Measurements from ENCODE around the gene BIN1. TPM values are rescaled to one million over a fixed set of nuclear protein-coding genes. Genes with fewer than 3 reads are reported as not detected.

Gene BIN1
- total RNA-seq, 1 donor from 2014 or later: 33.4 TPM

DNA sequence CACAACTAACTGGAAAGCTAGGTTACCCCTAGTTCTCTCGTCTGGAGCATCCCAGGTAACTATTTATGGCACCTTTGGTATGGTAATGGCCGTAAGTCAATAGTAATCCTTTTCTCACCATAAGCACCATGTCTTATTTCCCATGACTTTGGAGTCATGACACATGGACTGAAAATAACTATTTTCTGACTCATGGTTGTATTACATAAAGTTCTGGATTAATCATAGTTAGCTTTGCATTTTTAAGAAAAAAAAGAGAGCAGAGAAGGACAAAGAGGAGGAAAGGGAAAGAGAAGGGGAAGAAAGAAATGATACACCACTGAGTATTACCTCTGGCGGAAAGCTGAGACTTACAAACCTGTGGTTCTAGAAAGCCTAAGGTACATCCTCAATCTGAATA, 99.3 kb downstream of the BIN1 start:
- H3K9me3 ChIP-seq: no peaks in the 10 kb centered on the region
- no peak overlapping the region for H3K4me3 ChIP-seq
- TF ChIP-seq, protein P1, sequence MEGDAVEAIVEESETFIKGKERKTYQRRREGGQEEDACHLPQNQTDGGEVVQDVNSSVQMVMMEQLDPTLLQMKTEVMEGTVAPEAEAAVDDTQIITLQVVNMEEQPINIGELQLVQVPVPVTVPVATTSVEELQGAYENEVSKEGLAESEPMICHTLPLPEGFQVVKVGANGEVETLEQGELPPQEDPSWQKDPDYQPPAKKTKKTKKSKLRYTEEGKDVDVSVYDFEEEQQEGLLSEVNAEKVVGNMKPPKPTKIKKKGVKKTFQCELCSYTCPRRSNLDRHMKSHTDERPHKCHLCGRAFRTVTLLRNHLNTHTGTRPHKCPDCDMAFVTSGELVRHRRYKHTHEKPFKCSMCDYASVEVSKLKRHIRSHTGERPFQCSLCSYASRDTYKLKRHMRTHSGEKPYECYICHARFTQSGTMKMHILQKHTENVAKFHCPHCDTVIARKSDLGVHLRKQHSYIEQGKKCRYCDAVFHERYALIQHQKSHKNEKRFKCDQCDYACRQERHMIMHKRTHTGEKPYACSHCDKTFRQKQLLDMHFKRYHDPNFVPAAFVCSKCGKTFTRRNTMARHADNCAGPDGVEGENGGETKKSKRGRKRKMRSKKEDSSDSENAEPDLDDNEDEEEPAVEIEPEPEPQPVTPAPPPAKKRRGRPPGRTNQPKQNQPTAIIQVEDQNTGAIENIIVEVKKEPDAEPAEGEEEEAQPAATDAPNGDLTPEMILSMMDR (IDR thresholded peaks at IDR 0.05): no peak
- H3K4me1 ChIP-seq: no peaks in the 10 kb centered on the region
- H3K36me3 ChIP-seq: no peaks in the 10 kb centered on the region
- intact Hi-C loops (cut with DNase I): no loop called here
- ATAC-seq: no peak
- no peak for DNase-seq
- no peaks in the 10 kb centered on the region for H3K27me3 ChIP-seq
- no peak overlapping the region for H3K27ac ChIP-seq

DNA sequence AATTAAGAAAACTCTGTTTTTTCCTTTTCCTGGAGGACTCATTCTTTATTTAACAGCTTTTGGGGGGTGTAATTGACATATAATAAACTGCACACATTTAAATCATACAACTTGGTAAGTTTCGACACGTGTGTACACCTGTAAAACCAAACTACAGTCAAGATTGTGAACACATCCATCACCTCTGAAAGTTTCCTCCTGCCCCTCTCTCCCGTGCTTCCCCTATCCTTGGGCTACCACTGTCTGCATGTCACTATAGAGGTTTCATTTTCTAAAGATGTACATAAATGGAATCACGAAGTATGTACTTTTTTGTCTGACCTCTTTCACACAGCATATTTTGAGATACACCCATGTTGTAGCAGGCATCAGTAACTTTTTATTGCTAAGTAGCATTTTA, 100.0 kb downstream of the BIN1 start:
- Histone ChIP-seq H3K4me1 (no peaks in the 10 kb centered on the region), H3K9me3 (no peaks in the 10 kb centered on the region), H3K4me3 (no peak overlapping the region), H3K27ac (no peak overlapping the region), H3K36me3 (no peaks in the 10 kb centered on the region), H3K27me3 (no peaks in the 10 kb centered on the region)
- no peak for ATAC-seq
- no peak for DNase-seq
- TF ChIP-seq, protein P1 (IDR thresholded peaks at IDR 0.05): no peak
- intact Hi-C loops (cut with DNase I): no loop called here

GRCh38 chr2:127004893-127005600, 101.9 kb downstream of the BIN1 start:
- Histone ChIP-seq H3K4me1 (no peaks in the 10 kb centered on the region), H3K36me3 (no peaks in the 10 kb centered on the region), H3K9me3 (no peaks in the 10 kb centered on the region), H3K27me3 (no peaks in the 10 kb centered on the region), H3K4me3 (no peak overlapping the region), H3K27ac (no peak overlapping the region)
- TF ChIP-seq, protein P1 (IDR thresholded peaks at IDR 0.05): no peak
- ATAC-seq (no peak), DNase-seq (no peak)
- intact Hi-C loops (cut with DNase I): no loop called here

DNA sequence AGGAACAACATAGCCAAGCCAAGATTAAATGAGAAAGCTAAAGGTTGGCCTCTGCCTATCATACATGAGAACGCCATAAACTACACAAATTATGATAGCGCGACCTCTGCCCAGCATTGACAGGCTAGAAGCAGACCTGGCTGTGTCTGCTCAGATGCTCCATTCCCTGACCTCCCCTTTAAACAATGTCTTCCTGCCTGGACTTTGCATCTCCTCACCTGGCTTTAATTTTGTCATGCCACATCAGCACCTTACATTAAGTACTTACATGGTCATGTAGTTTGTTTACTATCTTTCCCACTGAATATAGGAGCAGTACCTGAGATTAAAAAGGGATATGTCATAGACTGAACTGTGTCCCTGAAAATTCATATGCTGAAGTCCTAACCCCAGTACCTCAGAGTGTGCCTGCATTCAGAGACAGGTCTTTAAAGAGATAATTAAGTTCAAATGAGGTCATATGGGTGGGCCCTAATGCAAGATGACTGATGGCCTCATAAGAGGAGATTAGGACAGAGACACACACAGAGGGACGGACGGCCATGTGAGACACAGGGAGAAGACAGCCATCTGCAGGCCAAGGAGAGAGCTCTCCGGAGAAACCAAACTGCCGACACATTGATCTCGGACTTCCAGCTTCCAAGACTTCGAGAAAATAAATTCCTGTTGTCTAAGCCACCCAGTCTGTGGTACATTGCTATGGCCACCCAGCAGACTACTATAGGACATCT, 103.7 kb downstream of the BIN1 start:
- Histone ChIP-seq H3K27ac (no peak overlapping the region), H3K4me3 (no peak overlapping the region), H3K9me3 (no peaks in the 10 kb centered on the region), H3K36me3 (no peaks in the 10 kb centered on the region), H3K27me3 (no peaks in the 10 kb centered on the region), H3K4me1 (no peaks in the 10 kb centered on the region)
- intact Hi-C loops (cut with DNase I): no loop called here
- ATAC-seq (no peak), DNase-seq (no peak)
- TF ChIP-seq, protein P1 (IDR thresholded peaks at IDR 0.05): no peak

GRCh38 chr2:127001751-127002150, 105.2 kb downstream of the BIN1 start:
- Histone ChIP-seq H3K4me1 (no peaks in the 10 kb centered on the region), H3K27me3 (no peaks in the 10 kb centered on the region), H3K9me3 (no peaks in the 10 kb centered on the region), H3K4me3 (no peak overlapping the region), H3K36me3 (no peaks in the 10 kb centered on the region), H3K27ac (no peak overlapping the region)
- TF ChIP-seq, protein P1 (IDR thresholded peaks at IDR 0.05): no peak
- ATAC-seq: no peak
- DNase-seq: no peak
- intact Hi-C loops (cut with DNase I): no loop called here
